K562 (cell line): ENCODE results near the gene ATAD2B. TPM values are rescaled to one million over a fixed set of nuclear protein-coding genes. Genes with fewer than 3 reads are reported as not detected.

Source experiments
- HEY1 ChIP-seq: fragments of 250-450 bp; sonication (Bioruptor Pico); IDR thresholded peaks from 2 replicates; pipeline ENCODE4 v1.5.0; 2020; ENCODE audit warnings: mild to moderate bottlenecking, moderate library complexity, borderline replicate concordance
- HNRNPL ChIP-seq: fragments of 200-400 bp; formaldehyde crosslinking; IDR thresholded peaks from 2 replicates; pipeline ENCODE4 v1.6.1; 2017; ENCODE audit warnings: low read depth, mild to moderate bottlenecking, low read length
- KDM2B ChIP-seq: fragments of 250-450 bp; sonication (Bioruptor Pico); IDR thresholded peaks from 2 replicates; pipeline ENCODE4 v1.8.0; 2021; ENCODE audit warnings: mild to moderate bottlenecking, moderate library complexity
- NEUROD1 ChIP-seq: fragments of 150-350 bp; IDR thresholded peaks from 2 replicates; pipeline ENCODE4 v1.6.1; 2014; ENCODE audit warnings: borderline replicate concordance, low read length, low read depth; ENCODE audit not compliant: partially characterized antibody
- NFE2 ChIP-seq: IDR thresholded peaks from 2 replicates; pipeline ENCODE4 v1.6.1; 2014; ENCODE audit warnings: antibody characterized with exemption, low read depth
- PTBP1 ChIP-seq: fragments of 200-400 bp; formaldehyde crosslinking; IDR thresholded peaks from 2 replicates; pipeline ENCODE4 v1.6.1; 2017; ENCODE audit warnings: low read depth, low read length
- RAD21 ChIP-seq, 2 experiments: fragments of 250-450 bp in 1 of 2; fragments of 450-650 bp in 1 of 2; sonication (Bioruptor Pico) in 1 of 2; formaldehyde crosslinking in 1 of 2; IDR thresholded peaks in 1 of 2; conservative IDR thresholded peaks in 1 of 2; 2 replicates each; pipeline versions ENCODE4 v1.4.0 to v1.8.0; 2020 to 2022; ENCODE audit warnings: mild to moderate bottlenecking in 2 of 2, moderate library complexity in 1 of 2
- SMC3 ChIP-seq: conservative IDR thresholded peaks from 2 replicates; pipeline ENCODE4 v1.6.1; 2011; ENCODE audit warnings: low read depth, low read length, improper control_type of control experiment; ENCODE audit not compliant: insufficient read depth
- XRCC4 ChIP-seq: IDR thresholded peaks from one replicate; pipeline ENCODE4 v1.6.1; 2011; ENCODE audit not compliant: insufficient read depth, insufficient read length; ENCODE audit errors: extremely low read depth
- ZEB2 ChIP-seq: fragments of 450-650 bp; IDR thresholded peaks from 2 replicates; pipeline ENCODE4 v1.6.1; 2016
- polyA plus RNA-seq, 8 experiments: library from polyadenylated mRNA; depleted of rRNA in 4 of 8; stranded (reverse) in 5 of 8; unstranded in 3 of 8; fragments of >200 nt; fragmentation: Nextera tagmentation in 2 of 8; fragmentation: Illumina TruSeq in 1 of 8; extraction: Ambion mirVana in 2 of 8; extraction: Trizol in 1 of 8; gene quantifications; 2 replicates each; pipeline versions ENCODE4 v1.2.1 to v1.2.3, GENCODE V29; 2011 to 2014; ENCODE audit warnings: inconsistent platforms in 1 of 8, missing spikeins in 1 of 8
- total RNA-seq, 7 experiments: library from RNA; depleted of rRNA in 6 of 7; stranded (reverse); fragments of >200 nt in 6 of 7; fragmentation: Illumina TruSeq in 2 of 7; extraction: Trizol in 2 of 7; gene quantifications; 2 replicates each; pipeline versions ENCODE4 v1.2.1 to v1.2.3, GENCODE V29; 2011 to 2021; ENCODE audit warnings: low replicate concordance in 1 of 7
- TF ChIP-seq, protein P1 (sequence below): sonication (generic); formaldehyde crosslinking; IDR thresholded peaks from 2 replicates; pipeline ENCODE4 v1.8.1; 2023; ENCODE audit warnings: mild to moderate bottlenecking, missing genetic modification reagents
- TF ChIP-seq, protein P2 (sequence below): fragments of 450-650 bp; formaldehyde crosslinking; IDR thresholded peaks from 2 replicates; pipeline ENCODE4 v1.4.0; 2020; ENCODE audit warnings: mild to moderate bottlenecking, mixed read lengths
- TF ChIP-seq, protein P3 (sequence below): fragments of 200-800 bp; sonication (Bioruptor generic); IDR thresholded peaks from 2 replicates; pipeline ENCODE4 v1.6.1; 2017; ENCODE audit warnings: missing genetic modification characterization, missing compliant biosample characterization
- TF ChIP-seq, protein P4 (sequence below): sonication (generic); formaldehyde crosslinking; IDR thresholded peaks from 2 replicates; pipeline ENCODE4 v1.8.0; 2022; ENCODE audit warnings: mild to moderate bottlenecking, missing genetic modification reagents
- TF ChIP-seq, protein P5 (sequence below): fragments of 200-800 bp; sonication (Bioruptor generic); IDR thresholded peaks from 2 replicates; pipeline ENCODE4 v1.6.1; 2017; ENCODE audit warnings: missing genetic modification characterization, missing compliant biosample characterization
- TF ChIP-seq, protein P6 (sequence below), 3 experiments: IDR thresholded peaks in 2 of 3; conservative IDR thresholded peaks in 1 of 3; 2 replicates each; pipeline ENCODE4 v1.5.1; 2011 to 2012; ENCODE audit warnings: low read length in 3 of 3, mild to moderate bottlenecking in 3 of 3, control low read depth in 2 of 3, improper control_type of control experiment in 1 of 3, inconsistent platforms in 1 of 3, low read depth in 1 of 3, mixed read lengths in 1 of 3, moderate library complexity in 1 of 3; ENCODE audit not compliant: insufficient read depth in 2 of 3

Gene ATAD2B
- total and polyA plus RNA-seq, 9 of the 15 experiments (the other 6 are each of a cell fraction or from before 2014, with no cell fraction given) = 3.2 to 21.6 (median 11.4) TPM

DNA sequence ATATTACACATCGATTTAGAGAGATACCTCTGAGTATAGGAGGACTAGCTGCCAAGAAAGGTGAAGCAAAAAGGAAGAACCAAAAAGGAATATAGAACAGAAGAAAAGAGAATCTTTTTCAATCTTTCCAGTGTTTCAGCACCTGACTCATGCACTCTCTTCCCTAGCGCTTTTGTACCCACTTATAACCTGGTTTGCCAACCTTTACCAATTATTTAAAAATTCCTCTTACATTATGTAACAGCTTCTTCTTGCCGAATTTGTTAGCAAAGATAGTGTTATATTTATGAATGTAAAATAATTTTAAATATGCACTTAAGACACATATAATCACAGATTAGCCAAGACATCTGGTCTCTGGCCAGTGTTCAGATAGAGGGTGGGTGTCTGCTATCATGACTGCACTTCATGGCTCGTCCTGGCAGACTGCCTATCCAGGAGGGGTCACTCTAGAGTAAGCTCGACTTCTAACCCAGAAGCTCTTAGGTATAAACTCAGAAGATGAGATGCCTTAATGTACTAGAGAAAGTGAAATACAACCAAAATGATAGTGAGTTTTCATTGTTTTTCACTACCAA, 122.9 kb downstream of the ATAD2B start (continued):
- TF ChIP-seq, protein P1, sequence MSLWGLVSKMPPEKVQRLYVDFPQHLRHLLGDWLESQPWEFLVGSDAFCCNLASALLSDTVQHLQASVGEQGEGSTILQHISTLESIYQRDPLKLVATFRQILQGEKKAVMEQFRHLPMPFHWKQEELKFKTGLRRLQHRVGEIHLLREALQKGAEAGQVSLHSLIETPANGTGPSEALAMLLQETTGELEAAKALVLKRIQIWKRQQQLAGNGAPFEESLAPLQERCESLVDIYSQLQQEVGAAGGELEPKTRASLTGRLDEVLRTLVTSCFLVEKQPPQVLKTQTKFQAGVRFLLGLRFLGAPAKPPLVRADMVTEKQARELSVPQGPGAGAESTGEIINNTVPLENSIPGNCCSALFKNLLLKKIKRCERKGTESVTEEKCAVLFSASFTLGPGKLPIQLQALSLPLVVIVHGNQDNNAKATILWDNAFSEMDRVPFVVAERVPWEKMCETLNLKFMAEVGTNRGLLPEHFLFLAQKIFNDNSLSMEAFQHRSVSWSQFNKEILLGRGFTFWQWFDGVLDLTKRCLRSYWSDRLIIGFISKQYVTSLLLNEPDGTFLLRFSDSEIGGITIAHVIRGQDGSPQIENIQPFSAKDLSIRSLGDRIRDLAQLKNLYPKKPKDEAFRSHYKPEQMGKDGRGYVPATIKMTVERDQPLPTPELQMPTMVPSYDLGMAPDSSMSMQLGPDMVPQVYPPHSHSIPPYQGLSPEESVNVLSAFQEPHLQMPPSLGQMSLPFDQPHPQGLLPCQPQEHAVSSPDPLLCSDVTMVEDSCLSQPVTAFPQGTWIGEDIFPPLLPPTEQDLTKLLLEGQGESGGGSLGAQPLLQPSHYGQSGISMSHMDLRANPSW (CRISPR knock-in tag) = no peak
- TF ChIP-seq, protein P2, sequence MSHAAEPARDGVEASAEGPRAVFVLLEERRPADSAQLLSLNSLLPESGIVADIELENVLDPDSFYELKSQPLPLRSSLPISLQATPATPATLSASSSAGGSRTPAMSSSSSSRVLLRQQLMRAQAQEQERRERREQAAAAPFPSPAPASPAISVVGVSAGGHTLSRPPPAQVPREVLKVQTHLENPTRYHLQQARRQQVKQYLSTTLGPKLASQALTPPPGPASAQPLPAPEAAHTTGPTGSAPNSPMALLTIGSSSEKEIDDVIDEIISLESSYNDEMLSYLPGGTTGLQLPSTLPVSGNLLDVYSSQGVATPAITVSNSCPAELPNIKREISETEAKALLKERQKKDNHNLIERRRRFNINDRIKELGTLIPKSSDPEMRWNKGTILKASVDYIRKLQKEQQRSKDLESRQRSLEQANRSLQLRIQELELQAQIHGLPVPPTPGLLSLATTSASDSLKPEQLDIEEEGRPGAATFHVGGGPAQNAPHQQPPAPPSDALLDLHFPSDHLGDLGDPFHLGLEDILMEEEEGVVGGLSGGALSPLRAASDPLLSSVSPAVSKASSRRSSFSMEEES (CRISPR knock-in tag) = no peak
- TF ChIP-seq HEY1 (CRISPR knock-in tag) (no peak), SMC3 (0 out of 2 replicates have a peak, but pooled peaks have one; percentile 18), RAD21 (CRISPR knock-in tag; conservative IDR thresholded peaks at IDR 0.05 in 1 of 2, IDR thresholded peaks at IDR 0.05 in 1 of 2) (peak in 1 of 2 experiments; percentile 20; a peak in 1 of 4 replicates), ZEB2 (no peak), NEUROD1 (no peak), NFE2 (no peak), PTBP1 (no peak), HNRNPL (no peak), XRCC4 (no peak), KDM2B (CRISPR knock-in tag) (no peak)
- TF ChIP-seq, protein P3, sequence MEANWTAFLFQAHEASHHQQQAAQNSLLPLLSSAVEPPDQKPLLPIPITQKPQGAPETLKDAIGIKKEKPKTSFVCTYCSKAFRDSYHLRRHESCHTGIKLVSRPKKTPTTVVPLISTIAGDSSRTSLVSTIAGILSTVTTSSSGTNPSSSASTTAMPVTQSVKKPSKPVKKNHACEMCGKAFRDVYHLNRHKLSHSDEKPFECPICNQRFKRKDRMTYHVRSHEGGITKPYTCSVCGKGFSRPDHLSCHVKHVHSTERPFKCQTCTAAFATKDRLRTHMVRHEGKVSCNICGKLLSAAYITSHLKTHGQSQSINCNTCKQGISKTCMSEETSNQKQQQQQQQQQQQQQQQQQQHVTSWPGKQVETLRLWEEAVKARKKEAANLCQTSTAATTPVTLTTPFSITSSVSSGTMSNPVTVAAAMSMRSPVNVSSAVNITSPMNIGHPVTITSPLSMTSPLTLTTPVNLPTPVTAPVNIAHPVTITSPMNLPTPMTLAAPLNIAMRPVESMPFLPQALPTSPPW (CRISPR knock-in tag) = no peak
- TF ChIP-seq, protein P4, sequence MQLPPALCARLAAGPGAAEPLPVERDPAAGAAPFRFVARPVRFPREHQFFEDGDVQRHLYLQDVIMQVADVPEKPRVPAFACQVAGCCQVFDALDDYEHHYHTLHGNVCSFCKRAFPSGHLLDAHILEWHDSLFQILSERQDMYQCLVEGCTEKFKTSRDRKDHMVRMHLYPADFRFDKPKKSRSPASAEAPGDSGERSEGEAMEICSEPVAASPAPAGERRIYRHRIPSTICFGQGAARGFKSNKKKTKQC = no peak
- TF ChIP-seq, protein P5, sequence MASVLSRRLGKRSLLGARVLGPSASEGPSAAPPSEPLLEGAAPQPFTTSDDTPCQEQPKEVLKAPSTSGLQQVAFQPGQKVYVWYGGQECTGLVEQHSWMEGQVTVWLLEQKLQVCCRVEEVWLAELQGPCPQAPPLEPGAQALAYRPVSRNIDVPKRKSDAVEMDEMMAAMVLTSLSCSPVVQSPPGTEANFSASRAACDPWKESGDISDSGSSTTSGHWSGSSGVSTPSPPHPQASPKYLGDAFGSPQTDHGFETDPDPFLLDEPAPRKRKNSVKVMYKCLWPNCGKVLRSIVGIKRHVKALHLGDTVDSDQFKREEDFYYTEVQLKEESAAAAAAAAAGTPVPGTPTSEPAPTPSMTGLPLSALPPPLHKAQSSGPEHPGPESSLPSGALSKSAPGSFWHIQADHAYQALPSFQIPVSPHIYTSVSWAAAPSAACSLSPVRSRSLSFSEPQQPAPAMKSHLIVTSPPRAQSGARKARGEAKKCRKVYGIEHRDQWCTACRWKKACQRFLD (CRISPR knock-in tag) = no peak
- TF ChIP-seq, protein P6, sequence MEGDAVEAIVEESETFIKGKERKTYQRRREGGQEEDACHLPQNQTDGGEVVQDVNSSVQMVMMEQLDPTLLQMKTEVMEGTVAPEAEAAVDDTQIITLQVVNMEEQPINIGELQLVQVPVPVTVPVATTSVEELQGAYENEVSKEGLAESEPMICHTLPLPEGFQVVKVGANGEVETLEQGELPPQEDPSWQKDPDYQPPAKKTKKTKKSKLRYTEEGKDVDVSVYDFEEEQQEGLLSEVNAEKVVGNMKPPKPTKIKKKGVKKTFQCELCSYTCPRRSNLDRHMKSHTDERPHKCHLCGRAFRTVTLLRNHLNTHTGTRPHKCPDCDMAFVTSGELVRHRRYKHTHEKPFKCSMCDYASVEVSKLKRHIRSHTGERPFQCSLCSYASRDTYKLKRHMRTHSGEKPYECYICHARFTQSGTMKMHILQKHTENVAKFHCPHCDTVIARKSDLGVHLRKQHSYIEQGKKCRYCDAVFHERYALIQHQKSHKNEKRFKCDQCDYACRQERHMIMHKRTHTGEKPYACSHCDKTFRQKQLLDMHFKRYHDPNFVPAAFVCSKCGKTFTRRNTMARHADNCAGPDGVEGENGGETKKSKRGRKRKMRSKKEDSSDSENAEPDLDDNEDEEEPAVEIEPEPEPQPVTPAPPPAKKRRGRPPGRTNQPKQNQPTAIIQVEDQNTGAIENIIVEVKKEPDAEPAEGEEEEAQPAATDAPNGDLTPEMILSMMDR (IDR thresholded peaks at IDR 0.05 in 2 of 3, conservative IDR thresholded peaks at IDR 0.05 in 1 of 3; ENCODE audit: insufficient read depth in 2 of 3, low read depth in 1 of 3, low read length in 3 of 3) = peak; percentile 54 to 76 (median 69)
